NB4 (cell line): ENCODE results near the gene TCEA3.
"Not testable (repeated sequence)": the region's sequence is repeated elsewhere in the genome, so short reads cannot be mapped to it uniquely, and the experiment has no call there.

Experiments
- DNase-seq: peaks from one replicate; pipeline ENCODE4 v3.0.0; 2010; ENCODE audit warnings: low read depth
- H3K4me3 ChIP-seq: one replicate; pipeline ENCODE4 v1.5.1; 2011; ENCODE audit warnings: mild to moderate bottlenecking, low read depth, low read length, moderate library complexity
- MYC ChIP-seq: IDR thresholded peaks from 2 replicates; pipeline ENCODE4 v1.6.1; 2011; ENCODE audit warnings: low read depth, low read length
- POLR2A ChIP-seq: IDR thresholded peaks from 2 replicates; pipeline ENCODE4 v1.6.1; 2011; ENCODE audit warnings: mild to moderate bottlenecking; ENCODE audit not compliant: insufficient read length; ENCODE audit errors: extremely low read depth
- TF ChIP-seq, protein P1 (sequence below): IDR thresholded peaks from one replicate; pipeline ENCODE4 v1.5.1; 2012; ENCODE audit warnings: low read depth, low read length
- TF ChIP-seq, protein P2 (sequence below): IDR thresholded peaks from 2 replicates; pipeline ENCODE4 v1.6.1; 2011; ENCODE audit warnings: low read depth, low read length

Gene TCEA3

DNA sequence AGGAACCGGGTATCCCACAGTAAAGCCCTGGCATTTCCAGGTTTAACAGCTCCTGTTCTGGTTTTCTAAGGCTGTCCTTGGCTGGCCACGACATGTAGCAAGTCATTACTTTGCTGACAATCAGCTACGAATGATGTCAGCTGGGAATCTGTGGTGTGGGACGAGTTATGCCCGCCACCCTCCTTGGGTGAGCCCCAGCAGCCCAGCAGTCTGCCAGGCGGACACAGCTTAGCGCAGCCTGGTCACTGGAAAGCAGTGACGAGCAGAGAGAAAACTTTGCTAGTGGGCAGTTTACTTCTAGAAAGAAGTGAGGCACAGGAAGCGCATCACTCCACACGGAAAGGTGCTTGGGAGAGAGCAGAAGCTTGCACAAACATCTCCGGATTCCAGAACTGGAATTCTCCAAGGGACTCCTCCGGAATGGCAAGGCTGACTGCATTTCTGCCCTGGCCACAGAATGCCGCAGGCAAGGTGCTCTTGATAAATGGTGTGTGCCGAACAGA lies 39.4 kb downstream of the TCEA3 start:
- no peak for DNase-seq
- H3K4me3 ChIP-seq = no peak overlapping the region
- TF ChIP-seq POLR2A = no peak
- TF ChIP-seq, protein P1, sequence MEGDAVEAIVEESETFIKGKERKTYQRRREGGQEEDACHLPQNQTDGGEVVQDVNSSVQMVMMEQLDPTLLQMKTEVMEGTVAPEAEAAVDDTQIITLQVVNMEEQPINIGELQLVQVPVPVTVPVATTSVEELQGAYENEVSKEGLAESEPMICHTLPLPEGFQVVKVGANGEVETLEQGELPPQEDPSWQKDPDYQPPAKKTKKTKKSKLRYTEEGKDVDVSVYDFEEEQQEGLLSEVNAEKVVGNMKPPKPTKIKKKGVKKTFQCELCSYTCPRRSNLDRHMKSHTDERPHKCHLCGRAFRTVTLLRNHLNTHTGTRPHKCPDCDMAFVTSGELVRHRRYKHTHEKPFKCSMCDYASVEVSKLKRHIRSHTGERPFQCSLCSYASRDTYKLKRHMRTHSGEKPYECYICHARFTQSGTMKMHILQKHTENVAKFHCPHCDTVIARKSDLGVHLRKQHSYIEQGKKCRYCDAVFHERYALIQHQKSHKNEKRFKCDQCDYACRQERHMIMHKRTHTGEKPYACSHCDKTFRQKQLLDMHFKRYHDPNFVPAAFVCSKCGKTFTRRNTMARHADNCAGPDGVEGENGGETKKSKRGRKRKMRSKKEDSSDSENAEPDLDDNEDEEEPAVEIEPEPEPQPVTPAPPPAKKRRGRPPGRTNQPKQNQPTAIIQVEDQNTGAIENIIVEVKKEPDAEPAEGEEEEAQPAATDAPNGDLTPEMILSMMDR = no peak
- no peak for TF ChIP-seq MYC
- TF ChIP-seq, protein P2, sequence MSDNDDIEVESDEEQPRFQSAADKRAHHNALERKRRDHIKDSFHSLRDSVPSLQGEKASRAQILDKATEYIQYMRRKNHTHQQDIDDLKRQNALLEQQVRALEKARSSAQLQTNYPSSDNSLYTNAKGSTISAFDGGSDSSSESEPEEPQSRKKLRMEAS = no peak

DNA sequence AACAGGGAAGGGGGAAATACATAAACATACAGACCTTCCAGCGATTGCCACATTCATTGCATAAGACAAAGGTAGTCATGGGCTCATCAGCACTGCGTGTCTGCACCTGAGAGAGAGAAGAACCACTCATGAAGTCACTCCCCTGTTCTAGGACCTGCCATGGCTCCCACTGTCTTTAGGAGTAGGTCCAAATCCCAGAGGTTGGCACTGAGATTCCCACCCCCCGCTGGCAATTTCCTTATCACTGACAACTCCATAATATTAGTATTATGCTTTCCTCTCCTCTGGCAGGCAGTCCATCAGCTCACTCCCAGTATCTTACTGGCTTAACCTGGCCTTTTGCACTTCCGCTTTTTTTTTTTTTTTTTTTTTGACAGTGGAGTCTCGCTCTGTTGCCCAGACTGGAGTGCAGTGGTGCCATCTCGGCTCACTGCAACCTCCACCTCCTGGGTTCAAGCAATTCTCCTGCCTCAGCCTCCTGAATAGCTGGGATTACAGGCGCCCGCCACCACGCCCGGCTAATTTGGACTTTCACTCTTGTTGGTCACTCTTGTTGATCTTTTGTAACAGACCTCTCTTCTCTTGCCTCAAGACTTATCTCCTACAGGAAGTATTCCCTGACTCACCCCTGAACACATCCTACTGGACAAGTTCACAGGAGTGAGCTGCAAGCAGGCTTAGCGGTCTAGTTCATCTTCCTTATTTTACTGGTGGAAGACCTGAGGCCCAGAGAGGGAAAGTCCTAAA lies 40.1 kb downstream of the TCEA3 start:
- no peak for TF ChIP-seq POLR2A
- TF ChIP-seq, protein P1 = no peak
- TF ChIP-seq, protein P2 = no peak
- no peak for TF ChIP-seq MYC
- H3K4me3 ChIP-seq = no peak overlapping the region
- no peak for DNase-seq

DNA sequence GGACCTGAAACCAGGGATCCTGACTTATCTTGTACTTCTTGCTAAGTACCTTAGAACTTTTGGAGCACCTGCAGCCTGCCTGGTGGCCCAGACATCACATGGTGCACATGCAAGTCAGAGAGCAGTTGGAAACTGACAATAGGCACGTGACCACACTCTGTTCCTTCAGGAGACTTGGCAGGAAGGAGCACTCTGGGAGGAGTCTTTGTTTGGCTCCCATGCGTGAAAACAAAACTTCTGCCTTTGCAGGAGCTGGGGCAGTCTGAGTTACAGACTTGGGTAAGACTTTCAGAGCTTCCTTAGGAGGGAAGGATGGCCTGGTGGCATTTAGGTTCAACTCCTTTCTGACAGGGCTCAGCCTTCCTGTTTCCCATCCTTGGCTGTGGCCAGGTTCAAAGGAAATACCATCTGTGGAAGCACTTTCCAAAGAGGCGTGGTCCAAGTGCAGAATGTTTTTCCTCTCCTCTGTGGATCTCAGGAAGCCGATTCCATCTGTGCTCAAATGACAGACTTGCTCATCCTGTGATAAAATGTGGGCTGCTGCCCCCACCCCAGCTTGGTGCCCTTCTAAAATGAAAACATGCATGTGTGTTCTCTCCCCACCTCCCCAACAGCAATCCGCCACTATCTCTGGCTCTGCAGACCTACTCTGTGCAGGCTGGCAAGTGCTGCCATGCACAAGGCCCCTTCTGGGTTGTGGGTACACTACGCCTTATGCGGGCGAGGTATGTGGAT lies 40.8 kb downstream of the TCEA3 start:
- H3K4me3 ChIP-seq = no peak overlapping the region
- TF ChIP-seq, protein P1 = no peak
- TF ChIP-seq MYC (no peak), POLR2A (no peak)
- TF ChIP-seq, protein P2 = no peak
- no peak for DNase-seq

DNA sequence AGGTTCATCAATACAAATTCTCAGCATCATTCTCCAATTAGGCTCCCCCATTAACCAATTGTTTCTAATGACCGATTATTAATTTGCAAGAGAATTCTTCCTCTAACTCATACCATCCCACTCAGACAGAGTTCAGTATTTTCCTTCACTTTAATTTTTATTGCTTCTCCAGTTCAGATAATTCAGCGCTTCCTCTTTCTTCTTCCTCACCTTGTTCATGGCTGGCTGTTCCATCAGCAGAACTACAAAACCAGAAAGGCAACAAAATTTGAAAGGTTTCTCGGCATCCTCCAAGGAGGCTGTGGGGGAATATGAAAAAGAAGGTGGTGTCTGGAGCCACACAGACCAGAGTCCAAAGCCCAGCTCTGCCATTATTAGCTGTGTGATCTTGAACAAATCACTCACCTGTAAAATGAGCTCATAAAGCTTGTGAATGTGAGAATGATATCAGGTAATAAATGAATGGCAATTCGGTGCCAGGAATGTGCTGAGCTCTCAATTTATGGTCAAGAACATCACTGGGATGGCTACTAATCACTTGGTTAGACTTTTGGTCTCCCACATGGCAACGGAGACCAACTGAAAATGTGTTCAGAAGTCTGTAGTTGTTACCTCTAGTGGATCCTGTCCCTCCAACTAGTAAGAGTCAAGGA lies 43.2 kb downstream of the TCEA3 start:
- TF ChIP-seq MYC = no peak
- TF ChIP-seq, protein P1 = no peak
- no peak for TF ChIP-seq POLR2A
- TF ChIP-seq, protein P2 = no peak
- no peak for DNase-seq

DNA sequence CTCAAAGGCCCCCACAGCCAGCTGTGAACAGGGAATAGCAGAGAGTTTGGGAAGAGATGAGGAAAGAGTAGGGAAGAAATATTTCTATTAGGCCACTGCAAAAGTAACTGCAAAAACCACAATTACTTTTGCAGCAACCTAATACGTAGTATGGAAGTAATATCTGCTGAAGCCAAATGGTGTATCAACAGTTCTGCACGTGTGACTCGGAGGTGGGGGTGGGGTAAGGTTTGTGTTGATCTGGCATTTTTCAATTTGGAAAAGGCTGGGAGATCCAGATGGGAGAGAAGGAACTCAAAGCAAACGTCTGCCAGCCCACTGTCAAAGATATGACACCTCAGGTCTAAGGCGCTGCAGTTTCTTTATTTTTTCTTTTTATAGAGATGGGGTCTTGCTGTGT lies 43.8 kb downstream of the TCEA3 start:
- H3K4me3 ChIP-seq = no peak overlapping the region
- TF ChIP-seq POLR2A (no peak), MYC (no peak)
- TF ChIP-seq, protein P1 = no peak
- DNase-seq = no peak

More for the DNA sequence above, 43.2 kb downstream of the TCEA3 start:
- no peak overlapping the region for H3K4me3 ChIP-seq

DNA sequence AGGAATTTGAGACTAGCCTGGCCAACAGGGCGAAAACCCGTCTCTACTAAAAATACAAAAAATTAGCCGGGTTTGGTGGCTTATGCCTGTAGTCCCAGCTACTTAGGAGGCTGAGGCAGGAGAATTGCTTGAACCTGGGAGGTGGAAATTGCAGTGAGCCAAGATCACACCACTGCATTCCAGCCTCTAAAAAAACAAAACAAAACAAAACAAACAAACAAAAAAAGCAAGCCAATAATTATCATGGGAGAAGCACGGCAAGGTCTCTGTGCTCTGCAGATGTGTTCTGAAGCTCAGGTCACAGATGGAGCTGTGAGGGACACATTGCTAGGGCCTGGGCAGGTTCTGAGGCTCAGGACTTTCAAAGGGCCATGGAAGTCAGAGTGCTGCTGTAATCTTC lies 44.3 kb downstream of the TCEA3 start:
- H3K4me3 ChIP-seq, DNase-seq: not testable (repeated sequence)
